ENCODE data around the gene CLIP1.

DNA sequence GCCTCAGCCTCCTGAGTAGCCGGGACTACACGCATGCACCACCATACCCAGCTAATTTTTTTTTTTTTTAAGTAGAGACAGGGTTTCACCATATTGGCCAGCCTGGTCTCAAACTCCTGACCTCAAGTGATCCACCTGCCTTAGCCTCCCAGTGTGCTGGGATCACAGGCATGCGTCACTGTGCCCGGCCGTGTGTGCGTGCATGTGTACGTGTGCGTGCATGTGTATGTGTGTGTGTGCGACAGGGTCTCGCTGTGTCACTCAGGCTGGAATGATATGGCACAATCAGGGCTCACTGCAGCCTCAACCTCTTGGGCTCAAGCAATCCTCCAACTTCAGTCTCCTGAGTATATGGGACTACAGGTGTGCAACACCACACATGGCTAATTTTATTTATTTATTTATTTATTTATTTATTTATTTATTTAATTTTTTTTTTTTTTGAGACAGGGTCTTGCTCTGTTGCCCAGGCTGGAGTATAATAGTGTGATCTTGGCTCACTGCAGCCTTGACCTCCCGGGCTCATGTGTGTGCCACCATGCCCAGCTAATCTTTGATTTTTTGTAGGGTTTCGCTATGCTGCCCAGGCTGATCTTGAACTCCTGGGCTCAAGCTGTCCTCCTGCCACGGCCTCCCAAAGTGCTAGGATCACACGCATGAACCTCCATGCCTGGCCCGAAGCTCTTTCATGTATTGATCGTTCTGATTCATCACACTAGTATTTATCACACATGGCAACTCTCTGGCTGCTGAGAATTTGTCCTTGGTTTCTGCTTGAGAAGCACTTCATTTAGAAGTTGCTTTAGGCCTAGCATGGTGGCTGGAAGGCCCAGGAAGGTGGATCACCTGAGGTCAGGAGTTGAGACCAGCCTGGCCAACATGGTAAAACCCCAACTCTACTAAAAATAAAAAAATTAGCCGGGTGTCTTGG is 35.9 kb upstream of the CLIP1 start:
- TF ChIP-seq, protein P1, sequence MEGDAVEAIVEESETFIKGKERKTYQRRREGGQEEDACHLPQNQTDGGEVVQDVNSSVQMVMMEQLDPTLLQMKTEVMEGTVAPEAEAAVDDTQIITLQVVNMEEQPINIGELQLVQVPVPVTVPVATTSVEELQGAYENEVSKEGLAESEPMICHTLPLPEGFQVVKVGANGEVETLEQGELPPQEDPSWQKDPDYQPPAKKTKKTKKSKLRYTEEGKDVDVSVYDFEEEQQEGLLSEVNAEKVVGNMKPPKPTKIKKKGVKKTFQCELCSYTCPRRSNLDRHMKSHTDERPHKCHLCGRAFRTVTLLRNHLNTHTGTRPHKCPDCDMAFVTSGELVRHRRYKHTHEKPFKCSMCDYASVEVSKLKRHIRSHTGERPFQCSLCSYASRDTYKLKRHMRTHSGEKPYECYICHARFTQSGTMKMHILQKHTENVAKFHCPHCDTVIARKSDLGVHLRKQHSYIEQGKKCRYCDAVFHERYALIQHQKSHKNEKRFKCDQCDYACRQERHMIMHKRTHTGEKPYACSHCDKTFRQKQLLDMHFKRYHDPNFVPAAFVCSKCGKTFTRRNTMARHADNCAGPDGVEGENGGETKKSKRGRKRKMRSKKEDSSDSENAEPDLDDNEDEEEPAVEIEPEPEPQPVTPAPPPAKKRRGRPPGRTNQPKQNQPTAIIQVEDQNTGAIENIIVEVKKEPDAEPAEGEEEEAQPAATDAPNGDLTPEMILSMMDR (IDR thresholded peaks at IDR 0.05) = no peak
- no peak for TF ChIP-seq EP300 (IDR thresholded peaks at IDR 0.05)

Data from ovary (tissue), 3 donors.